H54 (cell line): ENCODE measurements around the gene ZNF222.

ENCODE experiments used
- DNase-seq: peaks from one replicate; pipeline ENCODE4 v3.0.0; 2011; ENCODE audit warnings: low spot score, mixed read lengths; ENCODE audit not compliant: insufficient read length
- FAIRE-seq: peaks from 3 replicates; lab custom pipeline; 2011; peaks lifted over from hg19 to GRCh38; lab: Jason Lieb, UNC
- POLR2A ChIP-seq: IDR thresholded peaks from 2 replicates; pipeline ENCODE4 v1.6.1; 2011; ENCODE audit warnings: low read depth, mild to moderate bottlenecking, low read length

The ZNF222 gene

GRCh38 chr19:44072543-44073401 lies 47.6 kb downstream of the ZNF222 start:
- DNase-seq (peak; percentile 30), FAIRE-seq (no peak)
- TF ChIP-seq POLR2A, result no peak

GRCh38 chr19:44076325-44076724 lies 51.1 kb downstream of the ZNF222 start:
- FAIRE-seq, result no peak
- no peak for DNase-seq
- TF ChIP-seq POLR2A, result no peak
